RPMI7951 (cell line): Measurements from ENCODE around the gene LRFN2. TPM values are rescaled to one million over a fixed set of nuclear protein-coding genes. Genes with fewer than 3 reads are reported as not detected.
A peak's percentile ranks its signal among the peaks of the same experiment; 100 is the strongest.

ENCODE experiments used
- DNase-seq: peaks from one replicate; pipeline ENCODE4 v3.0.0-alpha.2; 2012; ENCODE audit warnings: low read depth
- total RNA-seq: library from RNA; depleted of rRNA; stranded (reverse); fragments of >200 nt; shearing (Covaris generic); gene quantifications from 2 replicates; pipeline ENCODE4 v1.2.3, GENCODE V29; 2014

The LRFN2 gene
- total RNA-seq, 1 experiment from 2014 or later: not detected

DNA sequence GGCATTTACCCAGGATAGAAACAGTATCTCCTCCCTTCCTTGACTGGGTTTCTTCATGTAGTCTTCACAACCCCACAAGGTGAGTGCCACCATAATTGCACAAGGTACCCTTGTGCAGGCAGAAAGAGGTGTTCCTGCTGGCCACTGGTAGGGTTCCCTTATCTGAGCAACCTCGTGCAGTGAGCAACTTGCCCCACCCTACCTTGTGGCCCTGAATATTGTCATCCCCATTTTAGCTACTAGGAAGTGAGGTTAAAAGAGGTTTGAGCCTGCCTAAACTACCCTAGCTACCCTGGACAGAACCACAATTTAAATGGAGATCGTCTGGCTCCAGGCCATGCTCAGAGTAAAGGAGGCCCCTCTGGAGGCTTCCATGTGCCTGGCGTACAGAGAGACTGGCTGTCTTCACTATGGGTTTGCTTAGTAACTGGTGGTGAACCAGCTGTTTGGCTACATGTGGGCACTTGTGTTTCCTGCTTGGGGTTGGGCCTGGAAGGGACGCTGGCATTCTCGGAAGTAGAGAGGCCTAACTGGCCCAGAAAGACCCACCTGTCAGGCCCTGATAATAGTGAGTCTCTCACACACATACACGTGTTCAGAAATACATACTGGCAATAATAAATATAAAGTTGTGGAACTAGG lies 148.8 kb downstream of the LRFN2 start:
- DNase-seq: no peak

DNA sequence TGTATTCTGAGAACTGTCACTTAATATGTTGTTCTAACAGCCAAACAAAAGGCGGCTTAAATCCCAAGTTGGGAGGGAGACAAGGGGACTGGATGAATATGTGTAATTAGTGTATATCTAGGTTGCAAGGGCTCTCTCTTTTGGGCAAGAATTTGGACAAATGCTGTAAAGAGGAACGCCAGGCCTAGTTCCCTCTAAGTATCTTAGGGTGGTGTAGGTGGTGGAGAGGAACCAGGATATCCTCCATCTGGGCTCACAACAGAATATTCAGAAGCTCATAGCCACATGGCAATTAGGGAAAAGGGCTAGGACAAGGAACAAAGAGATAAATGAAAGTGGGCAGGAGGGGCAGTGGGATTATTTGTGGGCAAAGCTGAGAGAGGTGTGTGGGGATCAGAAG lies 149.5 kb downstream of the LRFN2 start:
- no peak for DNase-seq

- DNase-seq: peak; percentile 66
Measured at GRCh38 chr6:40436685-40437604, 150.2 kb downstream of the LRFN2 start.

- DNase-seq: no peak
Measured at GRCh38 chr6:40432982-40433381, 154.2 kb downstream of the LRFN2 start.

DNA sequence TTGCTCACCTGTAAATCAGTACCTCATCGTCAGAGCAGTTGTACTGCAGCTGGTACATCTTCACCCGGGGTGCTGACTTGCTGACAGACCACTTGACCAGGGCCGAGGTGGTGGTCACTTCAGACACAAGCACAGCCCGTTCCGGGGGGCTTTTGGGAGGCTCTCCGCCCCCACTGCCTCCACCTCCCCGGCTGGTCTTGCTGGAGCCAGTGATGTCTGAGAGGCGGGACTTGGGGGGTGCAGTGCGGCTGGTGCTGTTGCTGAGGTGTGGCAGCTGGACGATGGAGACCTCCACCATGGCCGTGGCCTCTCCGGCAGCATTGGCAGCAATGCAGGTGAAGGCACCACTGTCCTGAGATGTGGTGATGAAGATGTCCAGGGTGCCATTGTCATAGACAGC lies 155.5 kb downstream of the LRFN2 start:
- no peak for DNase-seq

GRCh38 chr6:40427196-40427595 lies 160.0 kb downstream of the LRFN2 start:
- DNase-seq: no peak

- DNase-seq: no peak
Measured at GRCh38 chr6:40426346-40427066, 160.7 kb downstream of the LRFN2 start.

DNA sequence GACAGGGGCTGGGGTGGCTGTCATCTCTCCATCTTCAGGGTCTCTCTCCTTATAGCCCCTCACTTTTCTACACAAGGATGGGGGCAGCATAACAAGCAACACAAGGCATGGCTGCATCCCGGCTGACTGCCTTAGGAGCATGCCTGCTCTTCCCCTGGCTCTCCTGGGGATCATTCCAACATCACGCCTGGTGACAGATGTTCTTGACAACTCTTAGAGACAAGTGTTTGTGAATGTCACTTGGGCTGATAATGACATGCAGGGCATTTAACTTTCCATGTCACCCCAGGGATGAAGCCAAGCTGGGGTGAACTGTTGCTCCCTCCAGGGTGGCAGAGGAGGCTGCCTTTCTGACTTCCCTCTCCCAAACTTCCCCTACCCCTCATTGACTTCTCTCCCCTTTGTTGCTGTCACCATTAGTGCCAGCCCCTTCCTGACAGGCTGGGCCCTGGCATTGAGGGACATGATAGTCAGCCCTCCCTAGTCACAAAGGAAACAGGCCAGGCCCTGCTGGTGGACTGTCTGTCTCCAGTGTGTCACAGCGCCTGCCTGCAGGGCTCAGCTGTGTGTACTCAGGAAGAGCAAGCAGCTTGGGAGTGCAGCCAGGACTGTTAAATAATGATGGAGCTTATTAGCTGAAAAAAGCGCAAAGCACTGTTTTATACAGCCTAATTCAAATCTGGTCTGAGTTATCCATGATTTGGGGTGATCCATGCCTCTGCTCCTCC lies 161.8 kb downstream of the LRFN2 start:
- DNase-seq: no peak

- no peak for DNase-seq
Measured at GRCh38 chr6:40422046-40422445, 165.1 kb downstream of the LRFN2 start.

DNA sequence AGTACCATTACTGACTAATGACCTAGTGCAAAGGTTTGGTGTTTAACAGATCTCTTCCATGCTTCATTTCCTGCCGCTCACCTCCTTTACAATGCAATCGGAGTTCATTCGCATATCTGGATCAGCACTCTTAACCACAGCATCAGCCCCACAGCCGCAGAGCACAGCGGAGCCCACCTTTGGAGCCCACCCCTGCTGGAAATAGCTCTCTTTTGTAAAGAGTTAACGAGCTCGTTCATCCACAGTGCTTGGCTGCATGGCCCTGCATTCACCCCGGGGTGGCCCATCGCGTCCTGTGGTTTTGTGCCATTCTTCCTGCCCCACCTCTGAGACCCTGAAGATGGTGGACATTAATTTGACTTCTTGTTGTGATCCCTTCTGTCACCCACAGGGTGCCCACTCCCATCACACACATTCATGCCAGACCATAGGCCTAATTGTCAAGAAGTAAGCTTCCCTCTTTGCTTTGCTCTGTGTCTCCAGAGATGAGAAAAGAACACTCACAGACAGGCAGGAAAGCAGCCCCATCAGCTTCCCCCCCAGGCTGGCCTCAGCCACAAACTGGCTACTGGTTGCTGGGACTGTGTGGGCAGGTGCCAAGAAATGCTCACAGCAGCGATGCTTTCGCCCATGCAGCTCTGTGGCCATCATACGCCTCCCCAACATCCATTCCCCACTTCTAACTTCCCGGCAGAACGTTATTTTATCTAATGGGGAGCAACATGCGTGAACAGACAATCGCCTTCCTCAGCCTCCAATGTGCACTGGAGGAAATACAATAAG lies 167.0 kb downstream of the LRFN2 start:
- no peak for DNase-seq

- DNase-seq: peak; percentile 29
Measured at GRCh38 chr6:40419377-40419776, 167.8 kb downstream of the LRFN2 start.

DNA sequence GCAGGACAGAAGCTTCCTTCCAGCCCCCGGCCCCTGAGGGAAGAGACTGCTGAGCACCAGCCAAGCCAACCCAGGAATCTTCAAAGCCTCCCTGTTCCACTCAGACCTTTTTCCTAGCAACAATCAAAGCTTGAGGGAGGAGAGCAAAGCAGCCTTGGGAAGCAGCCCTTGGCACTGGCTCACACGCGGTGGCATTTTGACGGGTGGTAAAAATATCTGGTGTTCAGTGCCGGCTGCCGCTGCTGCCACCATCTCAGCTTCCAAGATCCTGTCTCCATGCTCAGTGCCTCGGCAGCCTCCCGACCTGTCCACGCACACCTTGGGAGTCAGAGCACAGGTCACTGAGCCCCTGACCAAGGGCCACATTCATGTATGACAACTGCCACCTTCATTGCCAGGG lies 170.1 kb downstream of the LRFN2 start:
- DNase-seq: no peak

GRCh38 chr6:40414617-40415016 lies 172.5 kb downstream of the LRFN2 start:
- DNase-seq: no peak

GRCh38 chr6:40413239-40413638 lies 173.9 kb downstream of the LRFN2 start:
- peak; percentile 17 for DNase-seq

- no peak for DNase-seq
Measured at GRCh38 chr6:40411881-40412280, 175.3 kb downstream of the LRFN2 start.

- no peak for DNase-seq
Measured at GRCh38 chr6:40410821-40411220, 176.3 kb downstream of the LRFN2 start.

DNA sequence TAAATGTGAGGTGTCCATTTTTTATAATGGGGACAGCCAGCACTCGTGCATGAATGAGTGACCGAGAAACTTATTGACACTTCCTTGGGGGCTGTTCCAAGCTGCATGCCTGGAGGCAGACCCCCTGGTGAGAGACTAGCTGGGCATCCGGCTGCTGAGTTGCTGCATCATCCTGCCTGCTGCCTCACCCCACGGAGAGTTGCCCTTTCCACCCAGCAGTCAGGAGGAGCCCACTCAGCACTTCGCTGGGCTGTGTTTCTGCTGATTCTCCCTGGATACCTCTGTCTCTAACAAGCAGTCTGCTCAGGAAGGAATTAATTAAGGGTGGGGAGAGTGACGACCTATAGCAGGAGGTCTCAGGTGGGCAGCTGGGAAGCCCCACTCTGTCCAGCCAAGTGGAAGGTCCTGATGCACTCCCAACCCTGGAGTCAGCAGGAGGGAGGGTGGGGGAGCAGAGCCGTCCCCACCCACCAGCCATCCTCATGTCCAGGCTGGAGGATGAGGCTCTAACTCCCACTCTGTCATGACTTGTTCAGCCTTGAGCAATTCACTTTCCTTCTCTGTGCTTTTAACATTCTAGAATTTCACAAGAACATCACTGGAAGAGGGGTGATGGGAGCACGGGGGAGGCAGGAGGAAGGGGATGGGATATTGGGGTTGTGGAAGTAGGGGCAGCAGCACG lies 177.3 kb downstream of the LRFN2 start:
- no peak for DNase-seq

DNA sequence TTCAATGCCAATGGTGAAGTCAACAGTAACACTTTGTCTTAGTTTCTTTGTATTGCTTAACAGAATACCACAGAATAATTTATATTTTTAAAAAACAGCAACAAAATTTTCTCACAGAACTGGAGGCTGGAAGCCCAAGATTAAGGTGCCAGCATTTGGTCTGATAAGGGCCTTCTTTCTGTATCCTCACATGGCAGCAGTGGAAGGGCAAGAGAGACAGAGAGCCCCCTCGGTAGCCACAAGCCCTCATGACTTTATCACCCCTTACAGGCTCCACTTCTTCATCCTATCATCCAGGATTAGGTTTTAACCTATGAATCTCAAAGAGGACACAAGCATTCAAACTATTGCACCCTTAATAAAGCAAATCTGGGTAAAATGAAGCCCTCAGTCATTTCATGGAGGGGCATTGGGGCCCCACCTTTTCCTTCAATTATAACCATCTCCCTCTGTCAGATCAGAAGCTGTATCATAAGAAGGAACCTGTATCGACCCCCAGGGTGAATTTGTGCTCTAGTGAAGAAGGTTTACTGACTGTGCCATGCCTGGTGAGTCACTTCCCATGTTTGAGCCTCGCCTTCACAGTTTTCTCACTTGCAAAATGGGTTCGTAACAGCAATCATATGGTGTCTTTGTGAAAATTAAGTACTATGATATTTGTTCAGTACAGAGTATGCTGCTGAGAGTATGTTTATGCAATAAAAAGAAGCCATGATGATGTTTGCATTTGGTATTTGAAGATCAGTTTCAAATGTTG lies 178.2 kb downstream of the LRFN2 start:
- DNase-seq: no peak

DNA sequence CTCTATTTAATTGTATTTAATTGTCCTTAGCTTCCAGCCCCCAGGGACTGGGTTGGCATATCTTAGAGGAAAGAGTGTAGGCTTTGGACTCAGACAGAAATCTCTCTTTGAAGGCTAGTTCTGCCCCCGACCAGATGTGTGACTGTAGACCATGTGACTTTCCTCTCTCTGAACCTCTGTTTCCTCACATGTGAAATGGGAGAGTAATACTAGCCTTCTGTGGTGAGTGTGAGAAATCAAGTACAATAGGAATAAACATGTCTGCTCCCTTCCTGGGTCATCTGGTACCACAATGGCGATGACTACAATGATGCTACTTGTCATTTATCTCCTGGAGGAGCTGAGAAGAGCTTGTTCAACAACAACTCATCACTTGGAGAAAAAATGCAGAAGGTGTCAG lies 179.9 kb downstream of the LRFN2 start:
- no peak for DNase-seq

DNA sequence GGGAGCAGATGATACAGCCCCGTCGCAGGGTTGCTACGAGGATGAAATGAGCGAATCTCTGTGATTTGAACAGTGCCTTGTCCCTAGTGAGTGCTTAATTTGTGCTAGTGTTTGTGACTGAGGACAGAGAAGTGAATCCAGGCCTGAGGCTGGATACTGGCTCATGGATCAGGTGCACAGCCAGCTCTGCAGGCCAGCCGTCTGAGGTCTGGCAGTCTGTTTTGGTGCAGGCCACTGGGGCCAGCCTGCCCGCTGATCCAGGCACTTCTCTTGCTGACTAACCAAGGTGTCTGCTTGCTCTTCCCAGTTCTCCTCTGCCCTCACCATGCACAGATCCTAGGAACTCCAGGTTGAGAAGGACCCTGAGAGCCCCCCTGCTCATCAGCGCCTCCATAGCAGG lies 181.0 kb downstream of the LRFN2 start:
- no peak for DNase-seq
